H9 (cell line): ENCODE measurements around the gene ARPP19. TPM values are rescaled to one million over a fixed set of nuclear protein-coding genes. Genes with fewer than 3 reads are reported as not detected.
A peak's percentile ranks its signal among the peaks of the same experiment; 100 is the strongest.
"Not testable (repeated sequence)": the region's sequence is repeated elsewhere in the genome, so short reads cannot be mapped to it uniquely, and the experiment has no call there.

ENCODE experiments used
- DNase-seq: peaks from one replicate; pipeline ENCODE4 v3.0.0-alpha.2; 2017
- H2AFZ ChIP-seq: one replicate; pipeline ENCODE4 v1.6.1; 2013; ENCODE audit warnings: mild to moderate bottlenecking, low read length, control low read depth, moderate library complexity
- H2AK5ac ChIP-seq: 2 replicates; pipeline ENCODE4 v1.6.1; 2013; ENCODE audit warnings: low read length, control low read depth, mixed read lengths; ENCODE audit not compliant: insufficient read length
- H2BK120ac ChIP-seq: one replicate; pipeline ENCODE4 v1.6.1; 2013; ENCODE audit warnings: low read depth, mild to moderate bottlenecking, low read length, control low read depth, inconsistent platforms; ENCODE audit not compliant: poor library complexity, severe bottlenecking
- H2BK12ac ChIP-seq: 2 replicates; pipeline ENCODE4 v1.6.1; 2013; ENCODE audit warnings: low read length, control low read depth, mixed read lengths, low read depth; ENCODE audit not compliant: insufficient read length
- H2BK15ac ChIP-seq: 2 replicates; pipeline ENCODE4 v1.6.1; 2013; ENCODE audit warnings: low read depth, low read length, control low read depth
- H2BK20ac ChIP-seq: one replicate; pipeline ENCODE4 v1.6.1; 2013; ENCODE audit warnings: low read depth, mild to moderate bottlenecking, low read length, control low read depth, inconsistent platforms; ENCODE audit not compliant: poor library complexity, severe bottlenecking
- H2BK5ac ChIP-seq: 2 replicates; pipeline ENCODE4 v1.6.1; 2013; ENCODE audit warnings: low read length, control low read depth, mixed read lengths; ENCODE audit not compliant: insufficient read length
- H3K14ac ChIP-seq: 2 replicates; pipeline ENCODE4 v1.6.1; 2013; ENCODE audit warnings: low read length, control low read depth; ENCODE audit not compliant: insufficient read depth
- H3K18ac ChIP-seq: 2 replicates; pipeline ENCODE4 v1.6.1; 2013; ENCODE audit warnings: low read depth, mild to moderate bottlenecking, mixed read lengths, low read length, control low read depth; ENCODE audit not compliant: insufficient read length
- H3K23ac ChIP-seq: 2 replicates; pipeline ENCODE4 v1.6.1; 2013; ENCODE audit warnings: low read length, control low read depth, mixed read lengths, low read depth; ENCODE audit not compliant: insufficient read length
- H3K23me2 ChIP-seq: 2 replicates; pipeline ENCODE4 v1.6.1; 2013; ENCODE audit warnings: low read depth, mild to moderate bottlenecking, mixed read lengths, low read length, control low read depth; ENCODE audit not compliant: insufficient read length, poor library complexity, severe bottlenecking
- H3K27ac ChIP-seq: 2 replicates; pipeline ENCODE4 v1.5.1; 2013; ENCODE audit warnings: low read length, control low read depth, mixed read lengths, low read depth; ENCODE audit not compliant: insufficient read length
- H3K27me3 ChIP-seq: 2 replicates; pipeline ENCODE4 v1.6.1; 2013; ENCODE audit warnings: low read length, control low read depth, inconsistent platforms; ENCODE audit not compliant: insufficient read depth
- H3K4ac ChIP-seq: 2 replicates; pipeline ENCODE4 v1.6.1; 2013; ENCODE audit warnings: low read depth, mild to moderate bottlenecking, control low read depth, inconsistent platforms, low read length, moderate library complexity
- H3K4me1 ChIP-seq: 2 replicates; pipeline ENCODE4 v1.6.1; 2013; ENCODE audit warnings: low read length, control low read depth, inconsistent platforms; ENCODE audit not compliant: insufficient read depth
- H3K4me2 ChIP-seq: 2 replicates; pipeline ENCODE4 v1.6.1; 2013; ENCODE audit warnings: low read length, control low read depth, mixed read lengths; ENCODE audit not compliant: insufficient read length, insufficient read depth
- H3K56ac ChIP-seq: 2 replicates; pipeline ENCODE4 v1.6.1; 2013; ENCODE audit warnings: low read depth, mild to moderate bottlenecking, mixed read lengths, low read length, control low read depth; ENCODE audit not compliant: insufficient read length
- H3K79me1 ChIP-seq: 2 replicates; pipeline ENCODE4 v1.6.1; 2013; ENCODE audit warnings: low read depth, mild to moderate bottlenecking, moderate library complexity, low read length, control low read depth, inconsistent platforms; ENCODE audit not compliant: insufficient read depth, poor library complexity, severe bottlenecking
- H3K79me2 ChIP-seq: 2 replicates; pipeline ENCODE4 v1.6.1; 2013; ENCODE audit warnings: low read length, control low read depth, inconsistent platforms; ENCODE audit not compliant: insufficient read depth
- H3K9ac ChIP-seq: 2 replicates; pipeline ENCODE4 v1.6.1; 2013; ENCODE audit warnings: low read length, control low read depth, mixed read lengths; ENCODE audit not compliant: insufficient read length; ENCODE audit errors: extremely low read depth
- H3K9me3 ChIP-seq: one replicate; pipeline ENCODE4 v1.6.1; 2013; ENCODE audit warnings: low read depth, low read length, inconsistent platforms; ENCODE audit not compliant: control insufficient read depth
- H3T11ph ChIP-seq: one replicate; pipeline ENCODE4 v1.6.1; 2013; ENCODE audit warnings: mild to moderate bottlenecking, low read length, control low read depth, inconsistent platforms
- H4K20me1 ChIP-seq: one replicate; pipeline ENCODE4 v1.6.1; 2013; ENCODE audit not compliant: control insufficient read depth, insufficient read length, insufficient read depth
- H4K5ac ChIP-seq: 2 replicates; pipeline ENCODE4 v1.6.1; 2013; ENCODE audit warnings: low read depth, mild to moderate bottlenecking, mixed read lengths, low read length, control low read depth; ENCODE audit not compliant: insufficient read length
- H4K8ac ChIP-seq: replicated peaks from 2 replicates; pipeline ENCODE4 v1.6.1; 2013; ENCODE audit warnings: low read length, control low read depth, mixed read lengths, low read depth; ENCODE audit not compliant: insufficient read length
- H4K91ac ChIP-seq: 2 replicates; pipeline ENCODE4 v1.6.1; 2013; ENCODE audit warnings: low read depth, mild to moderate bottlenecking, moderate library complexity, mixed read lengths, low read length, control low read depth; ENCODE audit not compliant: insufficient read length
- H3K27ac Mint-ChIP-seq, 3 experiments: 2 replicates in 2 of 3; 3 replicates in 1 of 3; pipeline ENCODE4 v1.8.0; 2020 to 2021; ENCODE audit warnings: mixed read lengths in 3 of 3, mild to moderate bottlenecking in 1 of 3, moderate library complexity in 1 of 3
- H3K27me3 Mint-ChIP-seq: 2 replicates; pipeline ENCODE4 v1.8.0; 2021; ENCODE audit warnings: low read depth, mild to moderate bottlenecking, moderate library complexity, mixed read lengths
- H3K36me3 Mint-ChIP-seq, 3 experiments: 2 replicates in 2 of 3; 3 replicates in 1 of 3; pipeline ENCODE4 v1.8.0; 2020 to 2021; ENCODE audit warnings: low read depth in 3 of 3, mixed read lengths in 3 of 3; ENCODE audit not compliant: insufficient read depth in 1 of 3
- H3K4me1 Mint-ChIP-seq, 2 experiments: 2 replicates each; pipeline ENCODE4 v1.8.0; 2020; ENCODE audit warnings: mixed read lengths in 2 of 2
- H3K4me3 Mint-ChIP-seq, 2 experiments: 2 replicates in 1 of 2; 3 replicates in 1 of 2; pipeline ENCODE4 v1.8.0; 2020 to 2021; ENCODE audit warnings: mild to moderate bottlenecking in 2 of 2, mixed read lengths in 2 of 2, moderate library complexity in 1 of 2
- H3K9me3 Mint-ChIP-seq, 2 experiments: 2 replicates in 1 of 2; 3 replicates in 1 of 2; pipeline ENCODE4 v1.8.0; 2020; ENCODE audit warnings: mild to moderate bottlenecking in 2 of 2, mixed read lengths in 2 of 2, moderate library complexity in 1 of 2
- CTCF ChIP-seq: fragments of 200-600 bp; sonication (generic); conservative IDR thresholded peaks from 3 replicates; pipeline ENCODE4 v1.8.0; 2021; ENCODE audit warnings: antibody characterized with exemption, mild to moderate bottlenecking
- WGBS: extraction: QIAGEN DNeasy Blood & Tissue Kit; methylation state at CpG from one replicate; pipeline ENCODE4 v1.1.7; 2013; ENCODE audit warnings: missing lambda C conversion rate, low lambda C conversion rate, mixed read lengths; ENCODE audit not compliant: insufficient read length; ENCODE audit errors: extremely low coverage; 5-methylcytosine and 5-hydroxymethylcytosine counted together
- total RNA-seq: library from RNA; stranded (reverse); gene quantifications from 2 replicates; pipeline ENCODE4 v1.2.1, GENCODE V29; 2021

Gene ARPP19
- total RNA-seq, 1 experiment from 2014 or later: 247 TPM

GRCh38 chr15:52566889-52567288 is 1.9 kb downstream of the ARPP19 start:
- Mint-ChIP-seq H3K4me3 (peak overlapping the region; percentile 97), H3K36me3 (peaks cover 0 to 7% (median 4%) of the 10 kb centered on the region in 3 experiments; a peak in 3 of 7 replicates), H3K9me3 (no peaks in the 10 kb centered on the region; a peak in 1 of 5 replicates), H3K4me1 (peaks cover 31 to 34% of the 10 kb centered on the region in 2 experiments), H3K27ac (no peak overlapping the region; a peak in 1 of 7 replicates), H3K27me3 (no peaks in the 10 kb centered on the region)
- DNase-seq: no peak
- Histone ChIP-seq H3T11ph (no peak overlapping the region), H2AK5ac (no peak overlapping the region), H2BK12ac (no peak overlapping the region), H3K4me1 (no peaks in the 10 kb centered on the region), H3K9me3 (no peaks in the 10 kb centered on the region), H3K27me3 (no peaks in the 10 kb centered on the region), H2BK5ac (no peak overlapping the region), H4K8ac (no peak overlapping the region), H4K5ac (no peak overlapping the region), H3K23ac (no peak overlapping the region), H3K79me1 (no peaks in the 10 kb centered on the region), H3K9ac (peak overlapping the region; percentile 66), H3K79me2 (peaks cover 59% of the 10 kb centered on the region), H2BK15ac (no peak overlapping the region), H3K4ac (no peak overlapping the region), H3K14ac (no peak overlapping the region), H3K23me2 (peaks cover 7% of the 10 kb centered on the region), H3K18ac (no peak overlapping the region), H2AFZ (no peak overlapping the region), H3K56ac (no peak overlapping the region), H3K4me2 (peak overlapping the region; percentile 91), H4K20me1 (no peaks in the 10 kb centered on the region), H2BK20ac (no peak overlapping the region), H3K27ac (no peak overlapping the region), H2BK120ac (no peak overlapping the region), H4K91ac (no peak overlapping the region)
- TF ChIP-seq CTCF: no peak
- no CpG with 5 or more reads among the region's 4 CpGs for WGBS

- H4K20me1 ChIP-seq, H3T11ph ChIP-seq, H3K9me3 ChIP-seq, H3K23me2 ChIP-seq, H2BK15ac ChIP-seq, H3K79me1 ChIP-seq, H2BK20ac ChIP-seq, H3K14ac ChIP-seq, H3K23ac ChIP-seq, H3K18ac ChIP-seq, H2AFZ ChIP-seq, H3K4me2 ChIP-seq, H3K56ac ChIP-seq, H2AK5ac ChIP-seq, H3K27me3 ChIP-seq, H3K27ac ChIP-seq, H4K5ac ChIP-seq, H3K4me1 ChIP-seq, H3K27me3 Mint-ChIP-seq, H3K9ac ChIP-seq, H2BK120ac ChIP-seq, DNase-seq, H2BK5ac ChIP-seq, H3K4me3 Mint-ChIP-seq, H3K9me3 Mint-ChIP-seq, H3K36me3 Mint-ChIP-seq, H2BK12ac ChIP-seq, H3K4ac ChIP-seq, H4K91ac ChIP-seq, H4K8ac ChIP-seq: not testable (repeated sequence)
- Mint-ChIP-seq H3K4me1 (peaks cover 33 to 34% of the 10 kb centered on the region in 2 experiments), H3K27ac (peak overlapping the region in 1 of 3 experiments; percentile 51; a peak in 3 of 7 replicates)
- WGBS: no CpG with 5 or more reads among the region's 13 CpGs
- peaks cover 67% of the 10 kb centered on the region for H3K79me2 ChIP-seq
Observed at GRCh38 chr15:52565417-52566358, 3.1 kb downstream of the ARPP19 start.
